Dendritic cell treated with granulocyte-macrophage colony-stimulating factor and Interleukin-4, amounts not matched to agents 40 ng/mL and 50 ng/mL, for 4 days (primary cell): ENCODE measurements around the gene CLTCL1.
A peak's percentile ranks its signal among the peaks of the same experiment; 100 is the strongest.

ENCODE experiments used
- H3K27ac Mint-ChIP-seq: one replicate; pipeline ENCODE4 v1.8.0; 2022; ENCODE audit warnings: mild to moderate bottlenecking, mixed read lengths
- H3K27me3 Mint-ChIP-seq: one replicate; pipeline ENCODE4 v1.8.0; 2022; ENCODE audit warnings: mild to moderate bottlenecking, mixed read lengths
- H3K36me3 Mint-ChIP-seq: one replicate; pipeline ENCODE4 v1.8.0; 2022; ENCODE audit warnings: low read depth, mixed read lengths
- H3K4me1 Mint-ChIP-seq: one replicate; pipeline ENCODE4 v1.8.0; 2022; ENCODE audit warnings: low read depth, mixed read lengths
- H3K4me3 Mint-ChIP-seq: one replicate; pipeline ENCODE4 v1.8.0; 2022; ENCODE audit warnings: mild to moderate bottlenecking, moderate library complexity, mixed read lengths
- H3K9me3 Mint-ChIP-seq: one replicate; pipeline ENCODE4 v1.8.0; 2022; ENCODE audit warnings: mixed read lengths
- intact Hi-C: fragments of 100-400 bp; cut with micrococcal nuclease; formaldehyde crosslinking; loops from one replicate; pipeline ENCODE4 v1.15.0; 2022

CLTCL1 gene

GRCh38 chr22:19197997-19198865 lies 93.3 kb downstream of the CLTCL1 start:
- no peak overlapping the region for H3K4me3 Mint-ChIP-seq
- H3K9me3 Mint-ChIP-seq = no peaks in the 10 kb centered on the region
- intact Hi-C loops = no loop called here
- H3K27ac Mint-ChIP-seq = peak overlapping the region; percentile 8
- no peaks in the 10 kb centered on the region for H3K27me3 Mint-ChIP-seq
- H3K4me1 Mint-ChIP-seq = peaks cover 14% of the 10 kb centered on the region
- H3K36me3 Mint-ChIP-seq = peaks cover 52% of the 10 kb centered on the region

- no peaks in the 10 kb centered on the region for H3K9me3 Mint-ChIP-seq
- no peaks in the 10 kb centered on the region for H3K27me3 Mint-ChIP-seq
- intact Hi-C loops = no loop called here
- no peak overlapping the region for H3K4me3 Mint-ChIP-seq
- no peak overlapping the region for H3K27ac Mint-ChIP-seq
- H3K36me3 Mint-ChIP-seq = peaks cover 47% of the 10 kb centered on the region
- H3K4me1 Mint-ChIP-seq = peaks cover 14% of the 10 kb centered on the region
Measured at GRCh38 chr22:19196841-19197612, 94.5 kb downstream of the CLTCL1 start.

DNA sequence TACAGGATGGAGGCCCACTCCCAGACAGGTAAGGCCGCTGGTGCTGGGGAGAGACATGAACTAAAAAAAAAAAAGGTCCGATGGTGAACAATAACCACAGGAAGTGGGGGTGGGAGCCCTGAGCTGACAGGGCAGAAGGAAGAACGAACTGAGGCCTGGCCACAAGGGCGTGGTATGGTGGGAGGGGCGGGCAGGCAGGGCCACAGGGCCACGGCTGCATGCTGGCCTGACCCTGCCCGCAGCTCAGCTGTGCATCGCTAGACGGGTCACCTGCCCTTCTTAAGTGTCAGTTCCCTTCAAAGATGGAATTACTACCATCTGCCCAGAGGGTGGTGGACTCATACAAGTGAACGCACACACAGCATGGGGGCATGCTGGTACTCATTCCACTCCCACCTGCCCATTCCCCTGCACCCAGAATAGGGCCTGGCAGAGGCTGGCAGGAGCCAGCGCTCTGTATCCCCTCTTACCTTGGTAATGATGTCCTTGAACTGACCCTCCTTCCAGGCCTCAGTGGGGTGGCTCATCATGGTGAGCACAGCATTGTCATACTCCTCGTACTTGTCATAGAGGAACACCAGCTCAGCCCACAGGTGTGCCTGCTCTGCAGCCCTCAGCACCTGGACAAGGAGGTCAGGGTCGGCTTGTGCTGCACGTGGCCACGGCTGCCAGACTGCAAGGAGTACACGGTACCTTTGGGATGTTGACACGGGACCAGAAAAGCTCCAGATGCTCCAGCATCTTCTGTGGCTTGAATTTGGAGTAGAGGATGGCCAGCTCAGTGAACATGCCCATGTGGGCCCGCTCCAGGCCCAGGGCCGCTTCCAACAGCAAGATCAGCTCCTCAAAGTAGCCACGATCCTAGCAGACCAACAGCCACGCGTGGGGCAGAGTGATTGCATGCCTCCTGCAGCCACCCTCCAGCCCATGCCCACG lies 95.5 kb downstream of the CLTCL1 start:
- Mint-ChIP-seq H3K4me1 (peaks cover 14% of the 10 kb centered on the region), H3K4me3 (no peak overlapping the region), H3K36me3 (peaks cover 47% of the 10 kb centered on the region), H3K9me3 (no peaks in the 10 kb centered on the region), H3K27me3 (no peaks in the 10 kb centered on the region), H3K27ac (no peak overlapping the region)
- intact Hi-C loops = no loop called here

DNA sequence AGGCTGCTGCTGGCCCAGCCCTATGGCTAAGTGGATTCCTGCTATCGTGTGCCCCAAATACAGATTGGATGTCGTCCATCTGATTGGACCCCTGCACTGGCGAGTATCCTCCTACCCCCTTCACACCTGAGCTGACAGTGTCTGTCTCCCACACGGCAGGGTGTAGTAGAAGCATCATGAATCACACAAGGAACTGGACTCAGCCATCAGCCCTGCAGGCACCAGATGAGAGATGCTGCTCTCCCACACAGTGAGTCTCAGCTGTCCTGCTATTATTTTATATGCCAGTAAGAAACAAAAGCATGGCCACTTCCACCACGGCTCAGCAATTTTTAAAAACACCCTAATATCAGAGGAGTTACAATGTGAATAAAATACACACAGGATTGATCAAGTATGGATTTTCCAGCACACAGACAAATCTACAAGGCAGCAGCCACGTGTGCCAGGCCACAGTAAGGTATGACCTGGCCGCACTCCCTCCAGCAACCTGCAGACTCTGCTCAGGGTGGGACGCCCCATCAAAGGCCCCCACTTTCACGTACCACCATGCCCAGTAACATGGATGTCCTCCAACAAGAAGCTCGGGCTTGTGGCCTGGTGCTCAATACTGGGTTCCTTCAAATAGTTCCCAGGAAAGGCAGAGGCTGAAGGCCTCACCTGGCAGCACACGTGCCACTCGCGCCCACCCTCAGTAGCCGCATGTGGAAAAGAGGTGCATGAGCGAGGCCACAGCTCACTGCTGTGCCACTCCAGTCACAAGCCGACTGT lies 96.6 kb downstream of the CLTCL1 start:
- Mint-ChIP-seq H3K36me3 (peaks cover 47% of the 10 kb centered on the region), H3K27me3 (no peaks in the 10 kb centered on the region), H3K9me3 (no peaks in the 10 kb centered on the region), H3K27ac (peak overlapping the region; percentile 31), H3K4me1 (peaks cover 14% of the 10 kb centered on the region), H3K4me3 (no peak overlapping the region)
- intact Hi-C loops = no loop called here

- Mint-ChIP-seq H3K4me3 (no peak overlapping the region), H3K36me3 (peaks cover 38% of the 10 kb centered on the region), H3K9me3 (no peaks in the 10 kb centered on the region), H3K27me3 (no peaks in the 10 kb centered on the region), H3K4me1 (peaks cover 14% of the 10 kb centered on the region), H3K27ac (no peak overlapping the region)
- intact Hi-C loops = no loop called here
Measured at GRCh38 chr22:19193879-19194278, 97.6 kb downstream of the CLTCL1 start.

DNA sequence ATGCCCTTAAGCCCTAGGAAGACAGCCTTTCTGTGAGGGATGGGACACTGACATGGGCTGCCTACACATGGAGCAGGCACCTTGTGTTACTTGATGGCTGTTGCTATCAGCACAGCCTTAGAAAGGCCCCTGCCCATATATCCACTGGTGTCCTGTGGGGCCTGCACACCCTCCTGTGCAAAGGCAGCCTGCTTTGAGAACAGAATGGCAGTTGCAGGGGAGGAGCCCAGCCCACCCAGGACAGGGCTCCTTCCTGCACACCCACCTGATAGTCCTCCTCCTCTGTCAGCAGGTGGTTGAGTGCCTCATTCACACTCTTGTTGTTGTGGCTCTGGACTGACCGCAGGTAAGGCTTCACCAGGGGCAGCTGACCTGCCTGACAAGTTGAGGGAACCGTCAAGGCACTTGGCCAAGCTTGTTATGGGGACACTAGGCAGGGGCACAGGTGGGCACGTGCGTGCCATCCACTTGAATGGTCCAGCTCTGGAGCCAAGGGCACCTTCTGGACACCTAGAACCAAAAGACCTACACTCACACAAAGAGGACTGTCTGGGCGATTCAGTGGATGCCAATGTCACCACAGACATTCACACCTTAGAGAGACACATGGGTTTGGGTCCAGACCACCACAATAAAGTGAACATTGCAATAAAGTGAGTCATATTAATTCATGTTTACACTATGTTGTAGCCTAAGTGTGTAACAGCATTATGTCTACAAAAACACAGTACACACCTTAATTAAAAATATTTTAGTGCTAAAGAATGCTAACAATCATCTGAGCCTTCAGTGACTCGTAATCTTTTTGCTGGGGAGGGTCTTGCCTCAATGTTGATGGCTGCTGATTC lies 103.6 kb downstream of the CLTCL1 start:
- H3K4me3 Mint-ChIP-seq = no peak overlapping the region
- no peaks in the 10 kb centered on the region for H3K4me1 Mint-ChIP-seq
- no peaks in the 10 kb centered on the region for H3K9me3 Mint-ChIP-seq
- no peaks in the 10 kb centered on the region for H3K36me3 Mint-ChIP-seq
- H3K27me3 Mint-ChIP-seq = no peaks in the 10 kb centered on the region
- H3K27ac Mint-ChIP-seq = no peak overlapping the region
- intact Hi-C loops = no loop called here

GRCh38 chr22:19184276-19184997 lies 107.1 kb downstream of the CLTCL1 start:
- Mint-ChIP-seq H3K27ac (no peak overlapping the region), H3K36me3 (no peaks in the 10 kb centered on the region), H3K9me3 (no peaks in the 10 kb centered on the region), H3K4me1 (peaks cover 5% of the 10 kb centered on the region), H3K27me3 (no peaks in the 10 kb centered on the region), H3K4me3 (no peak overlapping the region)
- intact Hi-C loops = no loop called here

- intact Hi-C loops = no loop called here
- Mint-ChIP-seq H3K27ac (no peak overlapping the region), H3K27me3 (no peaks in the 10 kb centered on the region), H3K9me3 (no peaks in the 10 kb centered on the region), H3K4me1 (peaks cover 12% of the 10 kb centered on the region), H3K4me3 (no peak overlapping the region), H3K36me3 (no peaks in the 10 kb centered on the region)
Measured at GRCh38 chr22:19183216-19183615, 108.3 kb downstream of the CLTCL1 start.

DNA sequence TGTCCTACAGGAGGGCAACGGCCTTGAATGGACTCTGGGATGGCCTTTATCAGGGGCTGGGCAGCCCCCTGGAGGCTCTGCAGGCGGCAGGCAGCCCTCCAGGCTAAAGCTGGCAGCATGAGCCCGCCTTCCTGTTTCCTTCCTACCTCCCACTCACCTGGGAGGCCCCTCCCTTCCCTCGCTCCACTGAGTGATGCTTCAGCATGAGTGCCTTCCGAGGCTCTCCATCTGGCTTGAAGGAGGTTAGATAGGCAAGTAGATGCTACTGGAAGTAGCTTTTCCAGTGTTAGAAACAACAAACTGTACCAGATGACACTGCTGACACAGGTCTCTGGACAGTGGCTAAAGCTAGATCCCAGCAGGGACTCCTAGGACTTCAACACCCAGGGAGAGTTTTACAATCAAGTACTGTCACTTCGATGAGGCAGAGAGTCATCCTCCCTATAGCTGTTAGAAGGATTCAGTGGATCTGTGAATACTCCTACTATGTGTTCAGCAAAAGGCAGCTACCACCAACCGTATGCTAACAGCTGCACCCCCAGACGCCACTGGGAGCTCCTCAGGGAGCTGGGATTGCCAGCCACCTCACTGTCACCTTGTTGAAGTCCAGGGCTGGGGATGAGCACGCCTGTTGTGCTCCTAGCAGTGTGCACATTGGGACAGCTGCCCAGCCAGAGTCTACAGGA lies 108.9 kb downstream of the CLTCL1 start:
- intact Hi-C loops = no loop called here
- H3K9me3 Mint-ChIP-seq = no peaks in the 10 kb centered on the region
- H3K4me1 Mint-ChIP-seq = peaks cover 12% of the 10 kb centered on the region
- H3K4me3 Mint-ChIP-seq = no peak overlapping the region
- H3K36me3 Mint-ChIP-seq = no peaks in the 10 kb centered on the region
- no peaks in the 10 kb centered on the region for H3K27me3 Mint-ChIP-seq
- H3K27ac Mint-ChIP-seq = no peak overlapping the region

DNA sequence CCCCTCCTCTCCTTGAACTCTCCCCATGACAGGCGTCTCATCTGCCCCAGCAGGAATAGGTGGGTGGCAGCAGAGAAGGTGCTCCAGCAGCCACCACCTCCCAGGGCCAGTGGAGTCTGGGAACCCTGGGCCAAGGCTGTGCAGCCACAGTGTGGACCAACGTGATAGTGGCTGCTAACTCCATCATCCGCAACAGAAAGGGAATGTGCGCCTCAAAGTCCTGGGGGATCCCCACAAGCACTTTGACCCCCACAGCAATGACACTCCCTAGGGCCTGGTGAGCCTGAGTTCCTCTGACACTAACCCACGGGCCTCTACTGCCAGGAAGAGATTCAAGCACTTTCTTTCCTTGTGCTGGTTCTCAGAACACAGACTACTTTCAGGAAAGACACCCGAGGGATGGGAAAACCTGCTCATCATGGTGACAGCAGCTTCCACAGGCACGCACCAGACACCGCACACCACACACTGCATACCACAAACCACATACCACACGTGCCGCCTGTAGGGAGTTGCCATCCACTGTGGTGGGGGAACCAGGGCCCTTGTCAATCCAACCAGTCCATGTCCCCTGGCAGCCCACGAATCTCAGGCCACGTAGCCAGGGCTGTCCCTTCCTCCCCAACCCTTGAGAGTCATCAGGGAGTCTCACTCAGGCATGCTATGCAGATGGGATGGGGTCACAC lies 109.6 kb downstream of the CLTCL1 start:
- Mint-ChIP-seq H3K4me1 (peaks cover 15% of the 10 kb centered on the region), H3K36me3 (peaks cover 3% of the 10 kb centered on the region), H3K27ac (no peak overlapping the region), H3K9me3 (no peaks in the 10 kb centered on the region), H3K27me3 (no peaks in the 10 kb centered on the region), H3K4me3 (no peak overlapping the region)
- intact Hi-C loops = no loop called here

GRCh38 chr22:19180740-19181410 lies 110.6 kb downstream of the CLTCL1 start:
- peaks cover 25% of the 10 kb centered on the region for H3K4me1 Mint-ChIP-seq
- no peaks in the 10 kb centered on the region for H3K9me3 Mint-ChIP-seq
- no peak overlapping the region for H3K4me3 Mint-ChIP-seq
- intact Hi-C loops = no loop called here
- H3K27ac Mint-ChIP-seq = no peak overlapping the region
- no peaks in the 10 kb centered on the region for H3K27me3 Mint-ChIP-seq
- peaks cover 13% of the 10 kb centered on the region for H3K36me3 Mint-ChIP-seq
